ENCODE data around the gene IQSEC3. TPM values are rescaled to one million over a fixed set of nuclear protein-coding genes. Genes with fewer than 3 reads are reported as not detected.

The IQSEC3 gene
- total RNA-seq, 1 donor from 2014 or later: not detected

DNA sequence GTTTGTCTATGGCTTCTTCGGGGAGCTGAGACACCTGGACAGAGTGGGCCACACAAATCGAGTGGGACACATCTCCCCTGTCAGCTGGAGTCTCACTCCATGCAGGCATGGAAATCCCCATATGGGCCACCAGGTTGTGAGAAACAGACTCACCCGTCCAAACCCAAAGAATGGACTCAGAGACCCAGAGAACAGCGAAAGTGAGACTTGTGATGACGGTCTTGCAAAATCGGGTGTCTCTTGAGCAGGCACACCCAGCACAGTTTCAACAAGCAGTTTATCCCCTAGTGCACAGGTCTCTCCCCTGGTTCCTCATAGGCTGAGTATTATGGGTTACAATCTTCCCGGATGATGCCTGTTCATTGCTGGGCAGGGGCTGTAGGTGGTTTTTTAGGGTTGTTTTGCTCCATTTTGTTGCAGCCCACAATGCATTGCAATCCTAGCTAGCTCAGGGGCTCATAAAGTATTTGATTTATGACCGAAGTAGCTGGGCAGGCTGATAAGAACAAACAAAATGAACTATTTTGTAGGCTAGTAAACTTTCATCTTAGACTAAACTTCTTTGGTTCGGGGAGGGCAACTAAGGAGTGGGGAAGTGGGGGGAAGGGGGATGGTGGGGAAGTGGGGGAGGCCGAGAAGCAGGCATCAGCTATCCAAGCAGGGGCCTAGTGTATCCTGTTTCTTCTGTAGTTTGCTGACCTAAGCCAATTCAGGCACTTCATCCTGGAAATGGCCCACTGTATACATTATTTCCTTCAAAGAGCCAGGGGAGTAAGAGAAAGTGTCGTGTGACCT, 45.3 kb downstream of the IQSEC3 start:
- no peak for DNase-seq
- no peak overlapping the region for H3K4me3 Mint-ChIP-seq
- ATAC-seq (ENCODE audit: low read depth): no peak
- H3K9me3 Mint-ChIP-seq: no peaks in the 10 kb centered on the region
- intact Hi-C loops (cut with micrococcal nuclease): no loop called here
- peaks cover 14% of the 10 kb centered on the region for H3K27me3 Mint-ChIP-seq
- TF ChIP-seq, protein P1, sequence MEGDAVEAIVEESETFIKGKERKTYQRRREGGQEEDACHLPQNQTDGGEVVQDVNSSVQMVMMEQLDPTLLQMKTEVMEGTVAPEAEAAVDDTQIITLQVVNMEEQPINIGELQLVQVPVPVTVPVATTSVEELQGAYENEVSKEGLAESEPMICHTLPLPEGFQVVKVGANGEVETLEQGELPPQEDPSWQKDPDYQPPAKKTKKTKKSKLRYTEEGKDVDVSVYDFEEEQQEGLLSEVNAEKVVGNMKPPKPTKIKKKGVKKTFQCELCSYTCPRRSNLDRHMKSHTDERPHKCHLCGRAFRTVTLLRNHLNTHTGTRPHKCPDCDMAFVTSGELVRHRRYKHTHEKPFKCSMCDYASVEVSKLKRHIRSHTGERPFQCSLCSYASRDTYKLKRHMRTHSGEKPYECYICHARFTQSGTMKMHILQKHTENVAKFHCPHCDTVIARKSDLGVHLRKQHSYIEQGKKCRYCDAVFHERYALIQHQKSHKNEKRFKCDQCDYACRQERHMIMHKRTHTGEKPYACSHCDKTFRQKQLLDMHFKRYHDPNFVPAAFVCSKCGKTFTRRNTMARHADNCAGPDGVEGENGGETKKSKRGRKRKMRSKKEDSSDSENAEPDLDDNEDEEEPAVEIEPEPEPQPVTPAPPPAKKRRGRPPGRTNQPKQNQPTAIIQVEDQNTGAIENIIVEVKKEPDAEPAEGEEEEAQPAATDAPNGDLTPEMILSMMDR (IDR thresholded peaks at IDR 0.05): no peak
- POLR2A ChIA-PET: no interaction called here
- H3K4me1 Mint-ChIP-seq: peaks cover 6% of the 10 kb centered on the region
- H3K27ac Mint-ChIP-seq: no peak overlapping the region
- CTCF ChIA-PET: no interaction called here
- H3K36me3 Mint-ChIP-seq (ENCODE audit: low read depth): no peaks in the 10 kb centered on the region

GRCh38 chr12:113347-113746, 46.8 kb downstream of the IQSEC3 start:
- CTCF ChIA-PET: no interaction called here
- intact Hi-C loops (cut with micrococcal nuclease): no loop called here
- Mint-ChIP-seq H3K9me3 (no peaks in the 10 kb centered on the region), H3K27me3 (peaks cover 23% of the 10 kb centered on the region), H3K4me1 (peaks cover 6% of the 10 kb centered on the region), H3K27ac (no peak overlapping the region), H3K36me3 (ENCODE audit: low read depth) (no peaks in the 10 kb centered on the region), H3K4me3 (no peak overlapping the region)
- POLR2A ChIA-PET: no interaction called here
- TF ChIP-seq, protein P1 (IDR thresholded peaks at IDR 0.05): no peak
- no peak for DNase-seq
- no peak for ATAC-seq (ENCODE audit: low read depth)

DNA sequence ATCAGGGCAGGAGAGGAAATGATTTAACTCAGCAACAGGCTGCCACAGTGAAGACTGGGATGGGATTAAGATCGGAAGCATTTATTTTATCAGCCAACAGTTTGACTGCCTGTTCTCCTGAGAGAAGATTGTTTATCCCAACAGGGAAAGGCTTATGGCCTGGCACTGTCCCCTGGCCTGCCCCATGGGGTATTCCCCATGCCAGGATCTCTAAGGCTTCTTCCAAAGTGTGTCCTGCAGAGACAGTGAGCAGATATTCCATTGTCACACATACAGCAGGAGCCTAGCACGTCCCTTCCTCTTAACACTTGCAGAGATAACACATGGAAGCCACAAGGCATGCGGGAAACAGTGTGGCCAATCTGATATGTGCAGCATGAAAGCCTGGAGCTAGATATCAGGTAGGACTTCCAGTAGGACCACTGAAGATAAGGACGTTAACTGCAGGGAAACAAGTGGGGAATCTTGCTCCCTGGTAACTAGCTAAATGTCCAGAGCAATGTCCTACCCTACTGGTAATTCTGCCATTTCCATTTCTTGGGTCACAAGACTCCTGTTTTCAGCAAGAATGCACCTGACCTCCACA, 48.2 kb downstream of the IQSEC3 start:
- H3K4me1 Mint-ChIP-seq: peaks cover under 1% of the 10 kb centered on the region
- H3K27ac Mint-ChIP-seq: no peak overlapping the region
- peaks cover 21% of the 10 kb centered on the region for H3K27me3 Mint-ChIP-seq
- intact Hi-C loops (cut with micrococcal nuclease): no loop called here
- TF ChIP-seq, protein P1 (IDR thresholded peaks at IDR 0.05): no peak
- no peaks in the 10 kb centered on the region for H3K9me3 Mint-ChIP-seq
- DNase-seq (no peak), ATAC-seq (ENCODE audit: low read depth) (no peak)
- POLR2A ChIA-PET: no interaction called here
- CTCF ChIA-PET: interaction anchor here (0.5 kb wide), 1 partner anchor 13 kb away, joined by 3 read pairs; no protein-coding TSS in a partner anchor
- no peak overlapping the region for H3K4me3 Mint-ChIP-seq
- H3K36me3 Mint-ChIP-seq (ENCODE audit: low read depth): no peaks in the 10 kb centered on the region

DNA sequence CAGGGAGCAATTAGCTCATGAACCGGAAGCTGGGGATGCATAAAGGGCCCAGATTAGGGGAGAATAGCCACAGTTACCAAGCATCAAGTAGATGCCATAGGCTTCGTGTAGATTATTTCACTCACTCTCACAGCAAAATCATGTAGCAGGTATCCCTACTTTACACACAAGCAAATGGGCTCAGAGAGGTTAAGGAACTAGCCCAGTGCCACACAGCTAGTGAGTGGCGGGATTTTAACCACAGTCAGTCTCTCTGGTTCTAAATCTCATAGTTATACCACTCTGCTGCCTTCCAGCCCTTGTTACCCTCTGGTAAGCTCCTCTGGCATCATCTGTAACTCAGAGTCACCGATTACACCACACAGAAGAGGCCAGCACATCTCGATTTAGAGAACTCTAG, 49.0 kb downstream of the IQSEC3 start:
- no peaks in the 10 kb centered on the region for H3K9me3 Mint-ChIP-seq
- TF ChIP-seq, protein P1 (IDR thresholded peaks at IDR 0.05): no peak

More for the DNA sequence above, 49.0 kb downstream of the IQSEC3 start:
- ChIA-PET CTCF (no interaction called here), POLR2A (no interaction called here)
- Mint-ChIP-seq H3K36me3 (ENCODE audit: low read depth) (no peaks in the 10 kb centered on the region), H3K27me3 (peaks cover 23% of the 10 kb centered on the region), H3K4me1 (no peaks in the 10 kb centered on the region), H3K27ac (no peak overlapping the region), H3K4me3 (no peak overlapping the region)
- DNase-seq (no peak), ATAC-seq (ENCODE audit: low read depth) (no peak)
- intact Hi-C loops (cut with micrococcal nuclease): no loop called here

All from activated B cell treated with CpG ODN at 0.5 μM for 24 hours (primary cell).